Mononuclear cell (primary cell): ENCODE measurements around the gene EOLA1. TPM values are rescaled to one million over a fixed set of nuclear protein-coding genes. Genes with fewer than 3 reads are reported as not detected.
"Not testable (repeated sequence)": the region's sequence is repeated elsewhere in the genome, so short reads cannot be mapped to it uniquely, and the experiment has no call there.

Experiments used
- H3K27me3 ChIP-seq: 2 replicates; pipeline ENCODE4 v1.6.0; 2011; ENCODE audit warnings: low read length, control low read depth; ENCODE audit not compliant: insufficient read depth
- H3K4me1 ChIP-seq: 2 replicates; pipeline ENCODE4 v1.5.1; 2011; ENCODE audit warnings: mild to moderate bottlenecking, low read length, control low read depth; ENCODE audit not compliant: insufficient read depth
- H3K4me3 ChIP-seq: 2 replicates; pipeline ENCODE4 v1.5.1; 2011; ENCODE audit warnings: mild to moderate bottlenecking, low read length, moderate library complexity
- H3K9me3 ChIP-seq: 2 replicates; pipeline ENCODE4 v1.5.1; 2011; ENCODE audit warnings: low read depth, mild to moderate bottlenecking, control low read depth, low read length
- total RNA-seq: library from RNA; depleted of rRNA; stranded (reverse); fragments of >200 nt; gene quantifications from one replicate; pipeline ENCODE4 v1.2.3, GENCODE V29; 2012

EOLA1 gene
- total RNA-seq, 1 donor: 15.8 TPM

DNA sequence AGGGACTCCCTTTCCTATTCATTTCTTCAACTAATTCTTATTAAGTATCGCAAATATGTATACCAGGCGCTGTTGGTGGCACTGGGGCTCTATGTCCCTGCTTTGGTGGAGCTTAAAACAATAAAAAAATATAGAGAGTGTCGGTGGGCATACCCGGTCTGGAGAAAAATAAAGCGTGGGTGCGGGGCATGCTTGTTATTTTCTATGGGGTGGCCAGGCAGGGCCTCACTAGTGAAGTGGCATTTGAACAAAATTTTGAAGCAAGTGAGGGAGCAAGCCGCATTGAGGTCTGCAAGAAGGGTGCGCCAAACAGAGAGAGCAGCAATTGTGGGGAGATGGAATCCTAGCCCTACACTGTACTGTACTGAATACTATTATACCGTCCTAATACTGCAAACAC is 35.1 kb upstream of the EOLA1 start:
- Histone ChIP-seq H3K27me3 (no peaks in the 10 kb centered on the region), H3K4me1 (peaks cover 38% of the 10 kb centered on the region), H3K4me3 (no peak overlapping the region), H3K9me3 (no peaks in the 10 kb centered on the region)

DNA sequence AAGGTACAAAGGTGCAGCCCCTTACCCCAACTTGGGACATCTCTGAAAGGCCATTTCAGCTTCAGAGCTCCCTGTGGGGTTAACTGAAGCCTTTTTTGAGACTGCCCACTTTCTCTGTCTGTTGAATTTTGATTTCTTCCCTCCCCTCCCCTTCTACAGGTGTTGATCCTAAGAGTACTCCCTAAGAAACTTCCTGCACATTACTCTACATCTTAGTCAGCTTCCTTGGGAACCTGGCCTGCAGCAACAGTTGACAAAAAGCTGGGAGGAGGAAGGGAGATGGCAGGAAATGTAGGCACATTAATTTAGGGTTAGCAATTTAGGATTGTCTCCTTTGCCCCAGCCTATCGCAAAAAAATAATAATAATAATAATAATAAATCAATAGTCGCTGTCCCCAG is 34.5 kb upstream of the EOLA1 start:
- no peak overlapping the region for H3K4me3 ChIP-seq
- H3K4me1 ChIP-seq: peaks cover 42% of the 10 kb centered on the region
- H3K27me3 ChIP-seq: no peaks in the 10 kb centered on the region
- H3K9me3 ChIP-seq: no peaks in the 10 kb centered on the region

DNA sequence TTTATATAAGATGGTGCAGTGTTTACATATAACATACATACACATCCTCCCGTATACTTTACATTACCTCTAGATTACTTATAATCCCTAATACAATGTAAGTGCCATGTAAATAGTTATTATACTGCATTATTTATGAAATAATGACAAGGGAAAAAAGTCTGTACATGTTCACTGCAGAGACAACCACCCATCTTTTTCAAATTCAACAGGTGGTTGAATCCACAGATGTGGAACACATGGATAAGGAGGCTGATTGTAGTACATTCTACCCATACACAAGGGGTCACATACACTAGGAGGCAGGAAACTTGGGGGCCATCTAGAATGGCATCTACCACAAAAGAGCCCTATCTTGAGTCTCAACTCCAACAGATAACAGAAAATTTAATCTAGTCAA is 32.3 kb upstream of the EOLA1 start:
- Histone ChIP-seq H3K4me1 (peaks cover 42% of the 10 kb centered on the region), H3K27me3 (no peaks in the 10 kb centered on the region), H3K9me3 (no peaks in the 10 kb centered on the region), H3K4me3 (no peak overlapping the region)

DNA sequence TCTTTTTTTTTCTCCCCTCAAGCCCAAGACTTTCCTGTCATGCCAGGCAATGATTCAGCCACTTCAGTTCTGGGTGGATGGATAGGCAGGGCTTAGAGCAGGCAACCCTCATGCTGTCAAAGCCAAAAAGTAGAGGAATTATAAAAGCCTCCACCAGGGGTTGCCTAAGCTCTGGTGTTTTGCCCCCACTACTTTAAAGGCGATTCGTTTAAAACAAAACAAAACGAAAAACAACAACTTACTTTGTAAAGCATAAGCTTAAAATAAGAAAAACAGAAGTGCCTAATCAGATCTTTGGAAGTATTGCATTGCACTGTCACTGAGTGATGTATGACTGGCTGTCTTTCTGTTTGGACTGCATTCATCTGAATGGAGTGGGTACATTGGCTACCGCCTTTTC is 30.4 kb upstream of the EOLA1 start:
- no peak overlapping the region for H3K4me3 ChIP-seq
- H3K27me3 ChIP-seq: no peaks in the 10 kb centered on the region
- no peaks in the 10 kb centered on the region for H3K9me3 ChIP-seq
- peaks cover 48% of the 10 kb centered on the region for H3K4me1 ChIP-seq

GRCh38 chrX:149511081-149511480 is 29.7 kb upstream of the EOLA1 start:
- H3K9me3 ChIP-seq: no peaks in the 10 kb centered on the region
- H3K4me1 ChIP-seq: peaks cover 50% of the 10 kb centered on the region
- H3K27me3 ChIP-seq: no peaks in the 10 kb centered on the region

GRCh38 chrX:149512225-149512885 is 28.5 kb upstream of the EOLA1 start:
- H3K4me1 ChIP-seq: peaks cover 54% of the 10 kb centered on the region
- no peak overlapping the region for H3K4me3 ChIP-seq
- no peaks in the 10 kb centered on the region for H3K27me3 ChIP-seq
- no peaks in the 10 kb centered on the region for H3K9me3 ChIP-seq

More at GRCh38 chrX:149511081-149511480, 29.7 kb upstream of the EOLA1 start:
- H3K4me3 ChIP-seq: no peak overlapping the region

GRCh38 chrX:149513825-149514428 is 26.9 kb upstream of the EOLA1 start:
- Histone ChIP-seq H3K4me3 (no peak overlapping the region), H3K27me3 (no peaks in the 10 kb centered on the region), H3K9me3 (no peaks in the 10 kb centered on the region), H3K4me1 (peaks cover 54% of the 10 kb centered on the region)

DNA sequence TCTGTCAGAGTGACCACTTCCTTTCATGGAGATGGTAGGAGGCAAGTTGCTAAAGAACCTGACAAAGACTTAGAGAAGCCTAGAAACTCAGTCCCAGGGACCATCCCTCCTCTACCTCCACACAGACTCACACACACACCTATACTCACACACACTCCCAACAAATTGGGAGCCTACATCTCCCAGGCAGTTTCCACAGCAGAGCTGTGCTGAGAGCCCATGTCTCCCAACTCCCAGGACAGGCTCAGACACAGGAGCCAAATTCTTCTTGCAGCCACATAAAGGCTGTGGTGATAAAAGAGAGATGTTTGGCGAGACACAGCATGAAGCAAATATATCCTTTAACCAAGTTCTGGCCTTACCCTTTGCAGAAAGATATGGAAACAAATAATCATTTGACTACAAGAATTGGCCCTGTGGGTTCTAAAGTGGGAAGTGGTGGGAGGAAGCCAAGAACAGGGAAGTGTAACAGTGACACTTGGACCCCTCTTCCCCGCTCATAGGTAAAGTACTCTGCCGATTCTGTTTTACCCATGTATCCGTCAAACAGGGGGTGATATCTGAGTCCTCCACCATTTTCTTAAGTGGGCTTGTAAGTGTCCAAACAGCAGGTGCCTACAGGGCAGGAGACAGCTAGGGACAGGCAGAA is 24.7 kb upstream of the EOLA1 start:
- H3K4me3 ChIP-seq: no peak overlapping the region

GRCh38 chrX:149516604-149517003 is 24.2 kb upstream of the EOLA1 start:
- Histone ChIP-seq H3K27me3 (no peaks in the 10 kb centered on the region), H3K4me1 (peaks cover 44% of the 10 kb centered on the region), H3K4me3 (no peak overlapping the region), H3K9me3 (no peaks in the 10 kb centered on the region)

More for the DNA sequence above, 24.7 kb upstream of the EOLA1 start:
- no peaks in the 10 kb centered on the region for H3K9me3 ChIP-seq
- peaks cover 44% of the 10 kb centered on the region for H3K4me1 ChIP-seq
- H3K27me3 ChIP-seq: no peaks in the 10 kb centered on the region

DNA sequence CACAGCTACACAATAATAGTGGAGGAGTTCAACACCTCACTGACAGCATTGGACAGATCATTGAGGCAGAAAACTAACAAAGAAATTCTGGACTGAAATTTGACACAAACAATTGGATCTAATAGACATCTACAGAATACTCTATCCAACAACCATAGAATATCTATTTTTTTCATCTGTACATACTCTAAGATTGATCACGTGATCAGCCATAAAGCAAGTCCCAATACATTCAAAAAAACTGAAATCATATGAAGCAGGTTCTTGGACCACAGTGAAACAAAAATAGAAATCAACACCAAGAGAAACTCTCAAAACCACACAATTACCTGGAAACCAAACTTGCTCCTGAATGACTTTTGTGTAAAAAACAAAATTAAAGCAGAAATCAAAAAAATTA is 23.5 kb upstream of the EOLA1 start:
- no peak overlapping the region for H3K4me3 ChIP-seq
- H3K4me1 ChIP-seq: peaks cover 43% of the 10 kb centered on the region
- no peaks in the 10 kb centered on the region for H3K9me3 ChIP-seq
- no peaks in the 10 kb centered on the region for H3K27me3 ChIP-seq

DNA sequence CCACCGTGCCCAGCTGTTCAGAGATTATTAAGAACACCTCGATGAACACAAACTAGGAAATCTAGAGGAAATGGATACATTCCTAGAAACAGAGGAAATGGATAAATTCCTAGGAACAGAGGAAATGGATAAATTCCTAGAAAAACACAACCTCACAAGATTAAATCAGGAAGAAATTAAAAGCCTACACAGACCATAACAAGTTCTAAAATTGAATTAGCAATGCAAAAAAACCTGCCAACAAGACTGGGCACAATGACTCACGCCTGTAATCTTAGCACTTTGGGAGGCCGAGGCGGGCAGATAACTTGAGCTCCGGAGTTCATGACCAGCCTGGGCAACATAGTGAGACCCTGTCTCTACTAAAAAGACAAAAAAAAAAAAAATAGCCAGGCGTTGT is 22.6 kb upstream of the EOLA1 start:
- no peak overlapping the region for H3K4me3 ChIP-seq
- no peaks in the 10 kb centered on the region for H3K9me3 ChIP-seq
- H3K27me3 ChIP-seq: no peaks in the 10 kb centered on the region
- H3K4me1 ChIP-seq: peaks cover 39% of the 10 kb centered on the region

GRCh38 chrX:149520636-149521277 is 20.1 kb upstream of the EOLA1 start:
- peaks cover 22% of the 10 kb centered on the region for H3K4me1 ChIP-seq

GRCh38 chrX:149521438-149521837 is 19.4 kb upstream of the EOLA1 start:
- no peaks in the 10 kb centered on the region for H3K27me3 ChIP-seq

More at GRCh38 chrX:149520636-149521277, 20.1 kb upstream of the EOLA1 start:
- not testable (repeated sequence) for H3K27me3 ChIP-seq, H3K4me3 ChIP-seq, H3K9me3 ChIP-seq

DNA sequence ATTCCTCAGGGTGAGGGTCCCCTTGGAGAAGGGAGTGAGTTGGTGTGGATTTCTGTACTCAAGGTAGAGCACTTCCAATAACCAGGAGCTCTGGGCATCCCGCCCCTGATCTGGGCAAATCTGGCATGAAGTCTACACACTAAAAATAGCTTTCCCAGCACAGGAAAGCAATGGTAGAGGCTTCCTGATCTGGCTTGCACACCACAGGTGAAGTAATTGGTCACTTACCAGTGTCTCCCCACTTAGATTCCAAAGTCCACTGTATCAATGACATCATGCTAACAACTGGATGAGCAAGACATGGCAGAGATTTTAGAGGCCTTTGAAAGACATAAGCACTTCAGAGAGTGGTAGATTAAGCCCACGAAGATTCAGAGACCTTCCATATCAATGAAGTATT is 17.9 kb upstream of the EOLA1 start:
- Histone ChIP-seq H3K4me3 (no peak overlapping the region), H3K27me3 (no peaks in the 10 kb centered on the region), H3K4me1 (peaks cover 22% of the 10 kb centered on the region), H3K9me3 (no peaks in the 10 kb centered on the region)

More at GRCh38 chrX:149521438-149521837, 19.4 kb upstream of the EOLA1 start:
- Histone ChIP-seq H3K4me1 (peaks cover 22% of the 10 kb centered on the region), H3K9me3 (no peaks in the 10 kb centered on the region), H3K4me3 (no peak overlapping the region)

DNA sequence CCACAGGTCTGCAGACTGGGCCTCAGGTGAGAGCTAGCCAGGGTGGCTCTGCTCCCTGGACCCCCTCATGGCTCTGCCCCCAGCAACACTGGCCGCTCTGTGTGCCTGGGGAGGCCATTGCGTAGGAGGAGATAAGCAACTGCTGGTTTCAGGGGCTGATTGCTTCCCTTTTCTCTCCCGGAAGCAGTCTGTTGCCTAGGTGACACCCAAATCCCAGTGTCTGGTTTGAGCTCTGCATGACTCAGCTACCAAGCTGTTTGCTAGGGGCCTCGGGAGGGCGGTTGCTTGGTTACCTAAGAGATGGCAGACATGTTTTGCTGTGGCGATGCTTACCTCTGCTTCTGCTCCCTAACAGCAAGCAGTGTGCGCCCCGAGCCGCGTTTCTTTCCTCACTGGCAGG is 15.4 kb upstream of the EOLA1 start:
- H3K4me1 ChIP-seq: peaks cover 22% of the 10 kb centered on the region
- H3K9me3 ChIP-seq, H3K27me3 ChIP-seq, H3K4me3 ChIP-seq: not testable (repeated sequence)
